ENCODE measurements around the gene IGFBP6. TPM values are rescaled to one million over a fixed set of nuclear protein-coding genes. Genes with fewer than 3 reads are reported as not detected.

IGFBP6 gene
- polyA plus RNA-seq, 1 donor from 2014 or later: not detected

- Histone ChIP-seq H3K4me3 (ENCODE audit: low read length) (no peak overlapping the region), H3K9me2 (ENCODE audit: insufficient read depth, low read length) (no peaks in the 10 kb centered on the region), H2AFZ (ENCODE audit: low read depth, low read length) (no peak overlapping the region), H3K79me2 (replicated peaks; ENCODE audit: insufficient read depth, low read length) (no peaks in the 10 kb centered on the region), H3F3A (ENCODE audit: insufficient read depth, low read length, poor library complexity, severe bottlenecking) (no peaks in the 10 kb centered on the region), H3K27ac (ENCODE audit: low read length) (no peak overlapping the region), H3K36me3 (ENCODE audit: insufficient read depth, low read length) (no peaks in the 10 kb centered on the region), H3K9me3 (ENCODE audit: low read length) (no peaks in the 10 kb centered on the region), H4K20me1 (ENCODE audit: insufficient read depth) (no peaks in the 10 kb centered on the region), H3K27me3 (ENCODE audit: insufficient read depth, low read depth, low read length) (no peaks in the 10 kb centered on the region), H3K9ac (ENCODE audit: low read length) (no peak overlapping the region), H3K4me2 (ENCODE audit: low read length) (no peak overlapping the region)
- TF ChIP-seq REST (IDR thresholded peaks at IDR 0.05; ENCODE audit: borderline replicate concordance) (no peak), CTCF (IDR thresholded peaks at IDR 0.05; ENCODE audit: poor library complexity, severe bottlenecking) (no peak), SMC3 (conservative IDR thresholded peaks at IDR 0.05; ENCODE audit: poor library complexity) (no peak), TAF1 (IDR thresholded peaks at IDR 0.05; ENCODE audit: low read depth) (no peak), EZH2 (IDR thresholded peaks at IDR 0.05; ENCODE audit: borderline replicate concordance, insufficient read depth, low read length, poor library complexity, severe bottlenecking) (no peak), RAD21 (conservative IDR thresholded peaks at IDR 0.05) (no peak), MXI1 (conservative IDR thresholded peaks at IDR 0.05; ENCODE audit: poor library complexity, severe bottlenecking) (no peak), EP300 (conservative IDR thresholded peaks at IDR 0.05; ENCODE audit: poor library complexity, severe bottlenecking) (no peak), POLR2AphosphoS5 (IDR thresholded peaks at IDR 0.05) (no peak)
Observed at GRCh38 chr12:53145383-53146260, 48.2 kb downstream of the IGFBP6 start.

GRCh38 chr12:53147181-53147580, 49.7 kb downstream of the IGFBP6 start:
- no peak overlapping the region for H3K27ac ChIP-seq (ENCODE audit: low read length)
- H3K79me2 ChIP-seq (replicated peaks; ENCODE audit: insufficient read depth, low read length): no peaks in the 10 kb centered on the region
- no peaks in the 10 kb centered on the region for H3K9me3 ChIP-seq (ENCODE audit: low read length)
- no peak overlapping the region for H2AFZ ChIP-seq (ENCODE audit: low read depth, low read length)
- no peaks in the 10 kb centered on the region for H4K20me1 ChIP-seq (ENCODE audit: insufficient read depth)
- H3K4me2 ChIP-seq (ENCODE audit: low read length): no peak overlapping the region
- no peaks in the 10 kb centered on the region for H3K36me3 ChIP-seq (ENCODE audit: insufficient read depth, low read length)
- H3F3A ChIP-seq (ENCODE audit: insufficient read depth, low read length, poor library complexity, severe bottlenecking): no peaks in the 10 kb centered on the region
- no peaks in the 10 kb centered on the region for H3K27me3 ChIP-seq (ENCODE audit: insufficient read depth, low read depth, low read length)
- H3K9ac ChIP-seq (ENCODE audit: low read length): no peak overlapping the region
- no peak overlapping the region for H3K4me3 ChIP-seq (ENCODE audit: low read length)
- no peak for TF ChIP-seq EZH2 (IDR thresholded peaks at IDR 0.05; ENCODE audit: borderline replicate concordance, insufficient read depth, low read length, poor library complexity, severe bottlenecking)
- TF ChIP-seq EP300 (conservative IDR thresholded peaks at IDR 0.05; ENCODE audit: poor library complexity, severe bottlenecking): no peak
- no peak for TF ChIP-seq MXI1 (conservative IDR thresholded peaks at IDR 0.05; ENCODE audit: poor library complexity, severe bottlenecking)
- no peak for TF ChIP-seq REST (IDR thresholded peaks at IDR 0.05; ENCODE audit: borderline replicate concordance)
- TF ChIP-seq TAF1 (IDR thresholded peaks at IDR 0.05; ENCODE audit: low read depth): no peak
- no peak for TF ChIP-seq POLR2AphosphoS5 (IDR thresholded peaks at IDR 0.05)
- TF ChIP-seq CTCF (IDR thresholded peaks at IDR 0.05; ENCODE audit: poor library complexity, severe bottlenecking): no peak
- TF ChIP-seq SMC3 (conservative IDR thresholded peaks at IDR 0.05; ENCODE audit: poor library complexity): no peak
- no peak for TF ChIP-seq RAD21 (conservative IDR thresholded peaks at IDR 0.05)
- H3K9me2 ChIP-seq (ENCODE audit: insufficient read depth, low read length): no peaks in the 10 kb centered on the region

Measured in neural cell (in vitro differentiated cells).